H1 (cell line): ENCODE data around the gene OSBPL9. TPM values are rescaled to one million over a fixed set of nuclear protein-coding genes. Genes with fewer than 3 reads are reported as not detected.

Experiments
- CTCF ChIA-PET: fragments of 300-600 bp; sonication (Branson Sonifier 250); formaldehyde crosslinking; loops from one replicate; lab custom pipeline; 2021; ENCODE audit not compliant: partially characterized antibody; lab: Charles Lee
- POLR2A ChIA-PET: fragments of 300-600 bp; sonication (Branson Sonifier 250); formaldehyde crosslinking; loops from one replicate; lab custom pipeline; 2021; ENCODE audit warnings: inconsistent platforms; ENCODE audit not compliant: partially characterized antibody; lab: Charles Lee
- DNase-seq, 2 experiments: peaks; one replicate each; pipeline versions ENCODE4 v3.0.0 to v3.0.0-alpha.2; 2010 to 2022; ENCODE audit warnings: low spot score in 2 of 2, low read depth in 1 of 2, mixed read lengths in 1 of 2
- FAIRE-seq: peaks from 2 replicates; lab custom pipeline; 2011; peaks lifted over from hg19 to GRCh38; lab: Jason Lieb, UNC
- H2AFZ ChIP-seq: 2 replicates; pipeline ENCODE4 v1.8.1; 2012; ENCODE audit warnings: low read length, inconsistent platforms
- H2AK5ac ChIP-seq: 2 replicates; pipeline ENCODE4 v1.6.1; 2013; ENCODE audit warnings: low read depth, low read length
- H2BK120ac ChIP-seq: replicated peaks from 2 replicates; pipeline ENCODE3; 2013; ENCODE audit warnings: low read depth, low read length, inconsistent platforms
- H2BK12ac ChIP-seq: 2 replicates; pipeline ENCODE4 v1.6.1; 2013; ENCODE audit warnings: low read depth, low read length
- H2BK15ac ChIP-seq: 2 replicates; pipeline ENCODE4 v1.6.1; 2013; ENCODE audit warnings: low read length
- H2BK20ac ChIP-seq: 2 replicates; pipeline ENCODE4 v1.6.1; 2013; ENCODE audit warnings: low read length
- H2BK5ac ChIP-seq: 2 replicates; pipeline ENCODE4 v1.6.1; 2013; ENCODE audit warnings: low read depth, low read length
- H3K14ac ChIP-seq: 2 replicates; pipeline ENCODE4 v1.6.1; 2013; ENCODE audit warnings: inconsistent platforms; ENCODE audit not compliant: insufficient read length
- H3K18ac ChIP-seq: 2 replicates; pipeline ENCODE4 v1.6.1; 2013; ENCODE audit warnings: low read length; ENCODE audit errors: extremely low read depth
- H3K23ac ChIP-seq: 2 replicates; pipeline ENCODE4 v1.6.1; 2013; ENCODE audit warnings: inconsistent platforms; ENCODE audit not compliant: insufficient read length
- H3K23me2 ChIP-seq: 2 replicates; pipeline ENCODE4 v1.6.1; 2013; ENCODE audit warnings: low read depth, low read length
- H3K27ac ChIP-seq: 2 replicates; pipeline ENCODE4 v1.6.1; 2011; ENCODE audit warnings: low read depth, low read length, inconsistent platforms
- H3K27me3 ChIP-seq, 4 experiments: replicated peaks in 1 of 4; 1 replicate in 1 of 4; 2 replicates in 3 of 4; pipeline versions ENCODE4 v1.6.1 to v1.8.1; 2011 to 2013; ENCODE audit warnings: low read length in 3 of 4, mild to moderate bottlenecking in 3 of 4, inconsistent platforms in 2 of 4, mixed read lengths in 2 of 4, moderate library complexity in 1 of 4; ENCODE audit not compliant: control insufficient read depth in 3 of 4, insufficient read depth in 3 of 4; ENCODE audit errors: extremely low read depth in 1 of 4
- H3K36me3 ChIP-seq, 4 experiments: 2 replicates each; pipeline versions ENCODE4 v1.6.1 to v1.8.1; 2011 to 2013; ENCODE audit warnings: mild to moderate bottlenecking in 4 of 4, low read length in 3 of 4, moderate library complexity in 2 of 4, control low read depth in 1 of 4, inconsistent platforms in 1 of 4; ENCODE audit not compliant: insufficient read depth in 4 of 4, control insufficient read depth in 2 of 4
- H3K4ac ChIP-seq: replicated peaks from 2 replicates; pipeline ENCODE3; 2013; ENCODE audit warnings: low read length, low read depth, mixed read lengths, inconsistent platforms; ENCODE audit not compliant: insufficient read length
- H3K4me1 ChIP-seq, 4 experiments: replicated peaks in 1 of 4; 1 replicate in 1 of 4; 2 replicates in 3 of 4; pipeline versions ENCODE4 v1.6.1 to v1.8.1; 2011 to 2013; ENCODE audit warnings: low read length in 3 of 4, inconsistent platforms in 2 of 4, mixed read lengths in 1 of 4; ENCODE audit not compliant: insufficient read depth in 4 of 4, control insufficient read depth in 3 of 4
- H3K4me2 ChIP-seq, 2 experiments: 2 replicates each; pipeline versions ENCODE4 v1.6.1 to v1.8.1; 2011 to 2013; ENCODE audit warnings: low read depth in 2 of 2, low read length in 2 of 2, control low read depth in 1 of 2, inconsistent platforms in 1 of 2, mild to moderate bottlenecking in 1 of 2; ENCODE audit not compliant: insufficient read depth in 1 of 2
- H3K4me3 ChIP-seq, 4 experiments: fragments of 200-600, 300-600 bp in 1 of 4; sonication (generic), shearing (Covaris generic), sonication (Bioruptor Twin) in 1 of 4; 2 replicates each; pipeline versions ENCODE4 v1.5.1 to v1.8.1; 2011 to 2016; ENCODE audit warnings: low read length in 4 of 4, low read depth in 3 of 4, control low read depth in 2 of 4, inconsistent platforms in 2 of 4, mild to moderate bottlenecking in 2 of 4, mixed read lengths in 1 of 4, moderate library complexity in 1 of 4; ENCODE audit not compliant: insufficient read depth in 2 of 4; ENCODE audit errors: extremely low read depth in 1 of 4
- H3K56ac ChIP-seq: replicated peaks from 2 replicates; pipeline ENCODE3; 2013; ENCODE audit warnings: low read depth, mild to moderate bottlenecking, mixed read lengths, low read length, inconsistent platforms; ENCODE audit not compliant: insufficient read length
- H3K79me1 ChIP-seq: 2 replicates; pipeline ENCODE4 v1.6.1; 2013; ENCODE audit warnings: low read depth, low read length, control low read depth
- H3K79me2 ChIP-seq, 2 experiments: 2 replicates each; pipeline versions ENCODE4 v1.6.1 to v1.8.1; 2012 to 2013; ENCODE audit warnings: low read length in 2 of 2, mild to moderate bottlenecking in 2 of 2, inconsistent platforms in 1 of 2; ENCODE audit not compliant: insufficient read depth in 2 of 2, control insufficient read depth in 1 of 2
- H3K9ac ChIP-seq, 4 experiments: replicated peaks in 1 of 4; 1 replicate in 1 of 4; 2 replicates in 3 of 4; pipeline versions ENCODE4 v1.6.1 to v1.8.1; 2011 to 2013; ENCODE audit warnings: low read depth in 3 of 4, low read length in 3 of 4, control low read depth in 2 of 4, mild to moderate bottlenecking in 2 of 4, moderate library complexity in 2 of 4, inconsistent platforms in 1 of 4; ENCODE audit errors: extremely low read depth in 1 of 4
- H3K9me3 ChIP-seq, 2 experiments: 2 replicates each; pipeline versions ENCODE4 v1.6.1 to v1.8.1; 2012 to 2013; ENCODE audit warnings: mild to moderate bottlenecking in 2 of 2, moderate library complexity in 2 of 2, control low read depth in 1 of 2, inconsistent platforms in 1 of 2, low read depth in 1 of 2, low read length in 1 of 2, mixed read lengths in 1 of 2; ENCODE audit not compliant: insufficient read depth in 2 of 2
- H4K20me1 ChIP-seq, 2 experiments: replicated peaks in 1 of 2; 2 replicates each; pipeline versions ENCODE3 to v1.8.1; 2011 to 2013; ENCODE audit warnings: inconsistent platforms in 2 of 2, low read length in 2 of 2, mild to moderate bottlenecking in 1 of 2; ENCODE audit not compliant: insufficient read depth in 2 of 2, control insufficient read depth in 1 of 2
- H4K5ac ChIP-seq: 2 replicates; pipeline ENCODE4 v1.6.1; 2013; ENCODE audit warnings: low read length, low read depth, mixed read lengths, inconsistent platforms; ENCODE audit not compliant: insufficient read length
- H4K8ac ChIP-seq: 2 replicates; pipeline ENCODE4 v1.8.0; 2013; ENCODE audit warnings: mild to moderate bottlenecking, moderate library complexity, low read length, inconsistent platforms; ENCODE audit not compliant: insufficient read depth; ENCODE audit errors: extremely low read depth
- H4K91ac ChIP-seq: replicated peaks from 2 replicates; pipeline ENCODE3; 2013; ENCODE audit warnings: low read length, mixed read lengths, inconsistent platforms; ENCODE audit not compliant: insufficient read length
- ASH2L ChIP-seq: fragments of 200-600, 300-600 bp; sonication (generic); IDR thresholded peaks from one replicate; pipeline ENCODE4 v1.7.1; 2017; ENCODE audit warnings: low read length
- CHD1 ChIP-seq: IDR thresholded peaks from 2 replicates; pipeline ENCODE4 v1.6.1; 2012; ENCODE audit warnings: low read depth, low read length, improper control_type of control experiment
- E2F6 ChIP-seq: IDR thresholded peaks from 2 replicates; pipeline ENCODE4 v1.6.1; 2012; ENCODE audit warnings: inconsistent platforms
- GTF2F1 ChIP-seq: IDR thresholded peaks from 2 replicates; pipeline ENCODE4 v1.6.1; 2012; ENCODE audit warnings: low read depth, low read length, improper control_type of control experiment, borderline replicate concordance
- JUN ChIP-seq: IDR thresholded peaks from 2 replicates; pipeline ENCODE4 v1.6.1; 2011; ENCODE audit warnings: low read depth, mild to moderate bottlenecking, improper control_type of control experiment, low read length
- KDM1A ChIP-seq: fragments of 200-600, 300-600 bp; sonication (generic); IDR thresholded peaks from 2 replicates; pipeline ENCODE4 v1.7.1; 2016; ENCODE audit warnings: mild to moderate bottlenecking, low read length, borderline replicate concordance
- KDM5A ChIP-seq: fragments of 200-600 bp; IDR thresholded peaks from 2 replicates; pipeline ENCODE4 v1.7.1; 2012; ENCODE audit warnings: mild to moderate bottlenecking, low read length, inconsistent platforms, mixed read lengths
- RNF2 ChIP-seq: fragments of 200-900, 300-1000 bp; sonication (generic); IDR thresholded peaks from 2 replicates; pipeline ENCODE4 v1.7.1; 2016; ENCODE audit warnings: borderline replicate concordance, low read depth, mild to moderate bottlenecking, antibody characterized with exemption, low read length; ENCODE audit not compliant: poor library complexity, severe bottlenecking; ENCODE audit errors: missing control alignments
- SRF ChIP-seq: IDR thresholded peaks from 2 replicates; pipeline ENCODE4 v1.6.1; 2011; ENCODE audit warnings: mild to moderate bottlenecking, low read depth, low read length, moderate library complexity
- TCF12 ChIP-seq: IDR thresholded peaks from 2 replicates; pipeline ENCODE4 v1.6.1; 2011; ENCODE audit warnings: low read depth, mild to moderate bottlenecking, low read length
- USF2 ChIP-seq: IDR thresholded peaks from 2 replicates; pipeline ENCODE4 v1.6.1; 2011; ENCODE audit warnings: low read length, improper control_type of control experiment
- WGBS, 2 experiments: shearing (Covaris generic) in 1 of 2; methylation state at CpG; one replicate each; pipeline versions ENCODE4 v1.1.6 to v1.1.7; 2013 to 2015; ENCODE audit warnings: low lambda C conversion rate in 2 of 2, mixed read lengths in 2 of 2, inconsistent platforms in 1 of 2, low coverage in 1 of 2, missing lambda C conversion rate in 1 of 2; ENCODE audit not compliant: insufficient replicate concordance in 2 of 2, insufficient coverage in 1 of 2, insufficient read length in 1 of 2; ENCODE audit errors: extremely low coverage in 1 of 2, missing lambda C conversion rate in 1 of 2; 5-methylcytosine and 5-hydroxymethylcytosine counted together
- polyA plus RNA-seq, 7 experiments: library from polyadenylated mRNA; depleted of rRNA in 3 of 7; stranded (reverse) in 5 of 7; unstranded in 2 of 7; fragments of >200 nt in 5 of 7; fragments of 200-250 nt in 2 of 7; gene quantifications; 1 replicate in 5 of 7; 2 replicates in 1 of 7; 4 replicates in 1 of 7; pipeline versions ENCODE4 v1.2.1 to v1.2.3, GENCODE V29; 2011 to 2013; ENCODE audit warnings: missing spikeins in 2 of 7, mixed read lengths in 2 of 7
- total RNA-seq: library from RNA; stranded (reverse); fragmentation: NEBNext Ultra II Directional; extraction: Animal tissue kit (Norgen Biotek cat#: 25700); gene quantifications from 2 replicates; pipeline ENCODE4 v1.2.1, GENCODE V29; 2021

The OSBPL9 gene
- total and polyA plus RNA-seq, 2 of the 8 experiments (the other 6 are each of a cell fraction or from before 2014, with no cell fraction given), result 58.2 to 71.6 TPM

GRCh38 chr1:51636764-51637522 is 20.1 kb downstream of the OSBPL9 start:
- Histone ChIP-seq H2AK5ac (no peak overlapping the region), H3K18ac (no peak overlapping the region), H3K79me2 (peaks cover 0 to 5% of the 10 kb centered on the region in 2 experiments; a peak in 1 of 4 replicates), H3K14ac (no peak overlapping the region), H3K36me3 (no peaks in the 10 kb centered on the region), H4K8ac (no peak overlapping the region), H2AFZ (no peak overlapping the region), H3K23ac (no peak overlapping the region), H3K4me2 (no peak overlapping the region), H3K23me2 (no peaks in the 10 kb centered on the region), H3K4me1 (no peaks in the 10 kb centered on the region; a peak in 1 of 7 replicates), H3K9me3 (no peaks in the 10 kb centered on the region), H4K5ac (no peak overlapping the region), H2BK120ac (no peak overlapping the region), H2BK20ac (no peak overlapping the region), H2BK15ac (no peak overlapping the region), H2BK12ac (no peak overlapping the region), H2BK5ac (no peak overlapping the region), H3K27ac (no peak overlapping the region), H3K4ac (no peak overlapping the region), H3K27me3 (no peaks in the 10 kb centered on the region), H4K20me1 (peaks cover 1 to 2% of the 10 kb centered on the region in 2 experiments), H4K91ac (no peak overlapping the region), H3K9ac (no peak overlapping the region), H3K4me3 (no peak overlapping the region), H3K79me1 (no peaks in the 10 kb centered on the region; the same call in 1 of the 2 replicates), H3K56ac (no peak overlapping the region)
- ChIA-PET CTCF (interaction anchor here (0.7 kb wide), 1 partner anchor 1276 kb away, joined by 3 read pairs; no protein-coding TSS in a partner anchor), POLR2A (no interaction called here)
- FAIRE-seq (no peak), DNase-seq (no peak)
- WGBS, 2 experiments, result 89% methylated on average over 6 of the region's 6 CpGs; no CpG with 5 or more reads in 1 of the 2 experiments
- no peak for TF ChIP-seq CHD1
- TF ChIP-seq JUN, result no peak
- TF ChIP-seq ASH2L, result no peak
- TF ChIP-seq KDM1A, result no peak
- TF ChIP-seq RNF2, result no peak
- TF ChIP-seq KDM5A, result no peak
- TF ChIP-seq SRF, result no peak
- TF ChIP-seq GTF2F1, result no peak
- TF ChIP-seq E2F6, result no peak
- no peak for TF ChIP-seq TCF12
- no peak for TF ChIP-seq USF2
